H1 (cell line): ENCODE data around the gene CCDC178. TPM values are rescaled to one million over a fixed set of nuclear protein-coding genes. Genes with fewer than 3 reads are reported as not detected.

Experiments used
- GTF2F1 ChIP-seq: IDR thresholded peaks from 2 replicates; pipeline ENCODE4 v1.6.1; 2012; ENCODE audit warnings: low read depth, low read length, improper control_type of control experiment, borderline replicate concordance
- HDAC6 ChIP-seq: IDR thresholded peaks from one replicate; pipeline ENCODE4 v1.7.1; 2012; ENCODE audit warnings: low read depth, mild to moderate bottlenecking, inconsistent platforms, low read length, moderate library complexity
- MAFK ChIP-seq: IDR thresholded peaks from 2 replicates; pipeline ENCODE4 v1.6.1; 2012; ENCODE audit warnings: low read depth, mild to moderate bottlenecking, improper control_type of control experiment, low read length
- NRF1 ChIP-seq: IDR thresholded peaks from 2 replicates; pipeline ENCODE4 v1.6.1; 2011; ENCODE audit warnings: mild to moderate bottlenecking, low read depth, low read length, improper control_type of control experiment
- TEAD4 ChIP-seq: IDR thresholded peaks from 2 replicates; pipeline ENCODE4 v1.6.1; 2012; ENCODE audit warnings: low read depth, low read length, inconsistent platforms, mixed read lengths
- YY1 ChIP-seq: IDR thresholded peaks from 2 replicates; pipeline ENCODE4 v1.6.1; 2011; ENCODE audit warnings: low read depth, mild to moderate bottlenecking, low read length
- polyA plus RNA-seq, 7 experiments: library from polyadenylated mRNA; depleted of rRNA in 3 of 7; stranded (reverse) in 5 of 7; unstranded in 2 of 7; fragments of >200 nt in 5 of 7; fragments of 200-250 nt in 2 of 7; gene quantifications; 1 replicate in 5 of 7; 2 replicates in 1 of 7; 4 replicates in 1 of 7; pipeline versions ENCODE4 v1.2.1 to v1.2.3, GENCODE V29; 2011 to 2013; ENCODE audit warnings: missing spikeins in 2 of 7, mixed read lengths in 2 of 7
- total RNA-seq: library from RNA; stranded (reverse); fragmentation: NEBNext Ultra II Directional; extraction: Animal tissue kit (Norgen Biotek cat#: 25700); gene quantifications from 2 replicates; pipeline ENCODE4 v1.2.1, GENCODE V29; 2021
- TF ChIP-seq, protein P1 (sequence below): IDR thresholded peaks from 2 replicates; pipeline ENCODE4 v1.6.1; 2011; ENCODE audit warnings: low read depth, mild to moderate bottlenecking, low read length; ENCODE audit not compliant: insufficient read depth

Gene CCDC178
- total and polyA plus RNA-seq, 2 of the 8 experiments (the other 6 are each of a cell fraction or from before 2014, with no cell fraction given), result not detected

DNA sequence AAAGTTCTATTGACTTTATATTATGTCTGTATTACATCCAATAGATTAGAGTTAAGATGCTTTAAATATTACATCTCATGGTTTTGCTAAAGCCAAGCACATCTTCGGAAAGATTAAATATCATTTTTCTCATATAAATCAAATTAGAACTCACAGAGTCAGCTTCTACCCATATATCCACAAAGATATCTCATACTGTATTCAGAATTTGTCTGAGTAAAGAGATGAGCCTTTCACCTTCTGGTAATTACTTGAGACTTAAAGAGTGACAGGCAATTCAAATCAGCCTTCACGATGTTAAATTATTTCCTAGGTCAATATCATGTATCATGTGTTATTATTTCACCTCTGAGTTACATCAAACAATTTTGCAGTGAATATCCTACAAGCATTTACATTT, 13.0 kb downstream of the CCDC178 start (continued):
- TF ChIP-seq HDAC6 (no peak), YY1 (no peak), MAFK (no peak), TEAD4 (no peak), GTF2F1 (no peak), NRF1 (no peak)
- TF ChIP-seq, protein P1, sequence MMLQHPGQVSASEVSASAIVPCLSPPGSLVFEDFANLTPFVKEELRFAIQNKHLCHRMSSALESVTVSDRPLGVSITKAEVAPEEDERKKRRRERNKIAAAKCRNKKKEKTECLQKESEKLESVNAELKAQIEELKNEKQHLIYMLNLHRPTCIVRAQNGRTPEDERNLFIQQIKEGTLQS, result no peak
